Measurements from ENCODE around the gene SEMA6C.

The SEMA6C gene

DNA sequence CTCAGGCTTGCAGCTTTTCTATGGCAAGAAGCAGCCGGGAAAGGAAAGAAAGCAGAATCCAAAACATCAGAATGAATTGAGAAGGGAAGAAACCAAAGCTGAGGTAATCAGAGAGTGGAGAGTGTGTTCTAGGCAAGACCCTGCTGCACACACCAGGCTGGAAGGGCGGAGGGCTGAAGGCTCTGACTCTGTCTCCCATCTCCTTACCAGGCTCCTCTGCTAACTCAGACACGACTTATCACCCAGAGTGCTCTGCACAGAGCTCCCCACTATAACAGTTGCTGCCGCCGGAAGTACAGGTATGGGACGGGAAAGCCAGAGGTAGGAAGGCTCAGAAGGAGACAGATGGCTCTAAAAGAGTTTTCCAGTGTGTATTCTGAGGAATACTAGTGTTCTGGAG lies 20.7 kb upstream of the SEMA6C start:
- TF ChIP-seq, protein P1, sequence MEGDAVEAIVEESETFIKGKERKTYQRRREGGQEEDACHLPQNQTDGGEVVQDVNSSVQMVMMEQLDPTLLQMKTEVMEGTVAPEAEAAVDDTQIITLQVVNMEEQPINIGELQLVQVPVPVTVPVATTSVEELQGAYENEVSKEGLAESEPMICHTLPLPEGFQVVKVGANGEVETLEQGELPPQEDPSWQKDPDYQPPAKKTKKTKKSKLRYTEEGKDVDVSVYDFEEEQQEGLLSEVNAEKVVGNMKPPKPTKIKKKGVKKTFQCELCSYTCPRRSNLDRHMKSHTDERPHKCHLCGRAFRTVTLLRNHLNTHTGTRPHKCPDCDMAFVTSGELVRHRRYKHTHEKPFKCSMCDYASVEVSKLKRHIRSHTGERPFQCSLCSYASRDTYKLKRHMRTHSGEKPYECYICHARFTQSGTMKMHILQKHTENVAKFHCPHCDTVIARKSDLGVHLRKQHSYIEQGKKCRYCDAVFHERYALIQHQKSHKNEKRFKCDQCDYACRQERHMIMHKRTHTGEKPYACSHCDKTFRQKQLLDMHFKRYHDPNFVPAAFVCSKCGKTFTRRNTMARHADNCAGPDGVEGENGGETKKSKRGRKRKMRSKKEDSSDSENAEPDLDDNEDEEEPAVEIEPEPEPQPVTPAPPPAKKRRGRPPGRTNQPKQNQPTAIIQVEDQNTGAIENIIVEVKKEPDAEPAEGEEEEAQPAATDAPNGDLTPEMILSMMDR (IDR thresholded peaks at IDR 0.05; ENCODE audit: low read depth, low read length, missing control alignments) = no peak
- peak overlapping the region; percentile 100 for H3K4me3 ChIP-seq (replicated peaks; ENCODE audit: low read depth, low read length)
- DNase-seq (ENCODE audit: extremely low read depth, low read depth) = no peak

DNA sequence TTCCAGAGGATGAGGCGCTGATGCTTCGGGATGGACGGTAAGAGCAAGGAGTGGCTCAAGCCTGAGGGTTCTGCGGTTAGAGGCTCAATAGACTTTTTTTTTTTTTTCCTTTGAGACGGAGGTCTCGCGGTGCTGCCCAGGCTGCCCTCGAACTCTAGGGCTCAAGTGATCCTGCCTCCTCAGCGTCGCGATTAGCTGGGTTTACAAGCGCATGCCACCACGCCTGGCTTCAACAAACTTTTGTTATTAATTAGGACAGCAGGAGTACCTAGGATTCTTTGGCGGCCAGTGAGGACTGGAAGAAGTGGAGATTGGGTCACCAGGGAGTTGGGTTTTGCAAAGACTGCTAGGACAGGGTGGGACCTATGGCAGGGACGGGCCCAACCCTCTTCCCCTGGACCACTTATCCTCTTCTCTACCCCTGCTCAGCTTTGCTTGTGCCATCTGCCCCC lies 20.1 kb upstream of the SEMA6C start:
- DNase-seq (ENCODE audit: extremely low read depth, low read depth) = no peak

DNA sequence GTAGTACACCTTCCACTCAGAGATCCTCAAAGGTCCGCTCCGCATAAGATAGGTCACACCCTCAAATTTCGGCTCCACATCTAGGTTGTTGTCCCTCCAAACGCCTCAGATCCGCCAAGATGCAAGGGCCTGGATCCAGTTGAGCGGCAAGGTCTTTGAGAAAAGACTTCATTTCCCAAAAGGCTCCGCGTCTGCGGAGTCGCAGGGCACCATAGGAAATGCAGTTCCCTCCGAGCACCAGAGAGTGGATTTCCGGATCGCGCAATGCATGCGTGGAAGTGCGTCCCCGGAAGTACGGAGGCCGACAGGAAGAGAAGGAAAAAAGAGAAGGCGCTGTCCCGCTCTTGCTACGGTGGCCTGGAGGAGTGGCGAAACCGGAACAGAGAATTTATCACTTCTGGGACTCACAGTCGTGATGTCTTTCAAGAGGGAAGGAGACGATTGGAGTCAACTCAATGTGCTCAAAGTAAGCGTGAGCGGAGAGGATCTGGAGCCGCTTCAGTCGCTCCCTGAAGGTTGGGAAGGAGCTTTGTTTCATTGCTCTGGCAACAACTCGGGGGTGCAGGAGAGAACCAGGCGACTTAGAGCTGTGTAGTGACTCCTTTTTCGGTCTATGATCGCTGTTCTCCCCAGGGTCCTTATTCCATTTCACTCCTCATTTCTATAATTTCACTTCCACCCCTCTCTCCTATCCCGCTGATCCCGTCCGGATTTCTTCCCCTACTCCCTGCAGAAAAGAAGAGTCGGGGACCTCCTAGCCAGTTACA lies 19.5 kb upstream of the SEMA6C start, which contains the start of the genes LYSMD1 and SCNM1:
Gene LYSMD1 (minus strand): TSS at position 165 of the 767 bp plus-strand sequence. CDS start 644 bp downstream, outside the sequence.
Gene SCNM1 (plus strand): TSS at position 407 of the 767 bp plus-strand sequence. CDS start 9 bp downstream, at position 416.
- peak; percentile 98 for DNase-seq (ENCODE audit: extremely low read depth, low read depth)
- TF ChIP-seq, protein P1 (IDR thresholded peaks at IDR 0.05; ENCODE audit: low read depth, low read length, missing control alignments) = no peak

More for the DNA sequence above, 20.1 kb upstream of the SEMA6C start:
- peak overlapping the region; percentile 100 for H3K4me3 ChIP-seq (replicated peaks; ENCODE audit: low read depth, low read length)
- TF ChIP-seq, protein P1 (IDR thresholded peaks at IDR 0.05; ENCODE audit: low read depth, low read length, missing control alignments) = no peak

DNA sequence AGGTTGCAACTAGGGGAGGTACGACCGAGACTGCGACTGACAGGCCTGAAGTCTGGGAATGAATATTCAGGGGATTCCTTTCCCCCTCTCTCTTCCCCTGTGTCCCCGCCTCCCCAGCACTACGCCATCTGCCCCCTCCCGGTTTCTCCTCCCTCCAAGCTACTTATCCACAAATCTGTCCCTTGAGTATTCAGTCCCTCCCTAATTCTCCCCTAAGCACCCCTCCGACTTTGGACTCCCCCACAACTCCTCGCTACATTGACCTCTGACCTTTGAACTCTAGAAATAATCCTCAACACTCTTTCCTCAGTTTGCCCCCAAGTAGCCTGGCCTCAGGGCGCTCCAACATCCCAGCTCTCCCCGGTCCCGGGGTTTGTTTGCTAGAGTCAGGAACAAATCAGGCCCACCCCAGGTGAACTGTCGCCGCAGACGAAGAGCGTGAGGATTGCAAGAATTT lies 18.9 kb upstream of the SEMA6C start:
- no peak for DNase-seq (ENCODE audit: extremely low read depth, low read depth)
- TF ChIP-seq, protein P1 (IDR thresholded peaks at IDR 0.05; ENCODE audit: low read depth, low read length, missing control alignments) = no peak
- H3K4me3 ChIP-seq (replicated peaks; ENCODE audit: low read depth, low read length) = peak overlapping the region; percentile 100

More for the DNA sequence above, 19.5 kb upstream of the SEMA6C start, which contains the start of the genes LYSMD1 and SCNM1:
- H3K4me3 ChIP-seq (replicated peaks; ENCODE audit: low read depth, low read length) = peak within 1 kb of the TSS; percentile 100

DNA sequence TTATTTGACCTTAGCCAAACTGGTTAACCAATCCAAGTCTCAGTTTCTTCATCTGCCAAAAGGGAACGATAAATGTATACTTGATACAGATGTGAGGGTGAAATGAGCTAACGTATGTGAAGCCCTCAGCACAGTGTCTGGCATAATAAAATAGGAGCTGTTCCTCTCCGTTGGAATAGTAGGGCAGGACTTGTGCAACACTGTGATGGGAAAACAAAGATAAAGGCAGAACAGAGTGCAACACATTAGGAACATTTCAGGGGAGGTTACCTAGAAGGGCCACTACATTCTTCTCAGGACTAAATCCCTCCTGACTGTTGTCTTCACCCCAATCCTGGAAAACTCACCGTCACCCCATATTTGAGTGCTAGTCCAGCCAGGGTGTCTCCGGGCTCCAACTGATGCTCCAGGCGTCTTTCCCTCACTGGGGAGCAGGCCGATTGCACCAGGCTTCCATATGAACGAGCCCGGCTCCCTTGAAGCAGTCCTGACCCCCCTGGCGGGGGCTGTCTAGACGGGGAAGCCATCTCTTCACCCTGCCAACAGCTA lies 18.4 kb upstream of the SEMA6C start:
- H3K4me3 ChIP-seq (replicated peaks; ENCODE audit: low read depth, low read length) = peak overlapping the region; percentile 100
- DNase-seq (ENCODE audit: extremely low read depth, low read depth) = no peak
- TF ChIP-seq, protein P1 (IDR thresholded peaks at IDR 0.05; ENCODE audit: low read depth, low read length, missing control alignments) = no peak

DNA sequence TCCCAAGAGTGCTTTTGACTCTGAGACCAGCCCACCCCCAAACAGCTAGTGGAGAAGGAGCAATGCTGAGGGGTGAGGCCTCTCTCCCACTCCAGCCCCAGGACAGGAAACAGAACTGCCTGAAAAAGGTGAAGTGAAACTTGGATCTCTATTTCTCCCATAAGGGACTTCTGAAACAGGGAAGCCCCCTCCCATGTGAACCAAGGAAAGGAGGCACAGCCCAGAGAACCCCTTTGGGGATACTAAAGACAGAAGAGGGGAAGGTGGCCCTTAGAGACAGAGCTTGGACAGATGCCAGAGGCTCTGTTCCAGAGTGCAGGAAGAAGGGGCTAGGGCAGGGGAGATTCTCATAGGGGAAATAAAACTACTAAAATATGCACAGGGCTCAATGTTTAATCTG lies 12.9 kb upstream of the SEMA6C start:
- TF ChIP-seq, protein P1 (IDR thresholded peaks at IDR 0.05; ENCODE audit: low read depth, low read length, missing control alignments) = no peak
- DNase-seq (ENCODE audit: extremely low read depth, low read depth) = no peak
- H3K4me3 ChIP-seq (replicated peaks; ENCODE audit: low read depth, low read length) = no peak overlapping the region
